Mucosa of stomach (tissue), 1 donor: ENCODE results near the gene MAP7D1.
A peak's percentile ranks its signal among the peaks of the same experiment; 100 is the strongest.

Experiments used
- H3K27me3 ChIP-seq: one replicate; pipeline ENCODE4 v1.7.0; 2013; ENCODE audit warnings: mild to moderate bottlenecking, low read length; ENCODE audit not compliant: control insufficient read depth, insufficient read depth
- H3K36me3 ChIP-seq: one replicate; pipeline ENCODE4 v1.7.0; 2013; ENCODE audit warnings: low read length; ENCODE audit not compliant: control insufficient read depth, insufficient read depth
- H3K4me1 ChIP-seq: one replicate; pipeline ENCODE4 v1.7.0; 2013; ENCODE audit warnings: mild to moderate bottlenecking, low read length; ENCODE audit not compliant: control insufficient read depth, insufficient read depth
- H3K4me3 ChIP-seq: one replicate; pipeline ENCODE4 v1.7.0; 2013; ENCODE audit warnings: low read length
- H3K9ac ChIP-seq: one replicate; pipeline ENCODE4 v1.7.0; 2013; ENCODE audit warnings: mild to moderate bottlenecking, low read length, moderate library complexity
- H3K9me3 ChIP-seq: one replicate; pipeline ENCODE4 v1.7.0; 2013; ENCODE audit warnings: mild to moderate bottlenecking, low read length, moderate library complexity; ENCODE audit not compliant: control insufficient read depth
- donor health status: Pancreatic carcinoma.

MAP7D1 gene

DNA sequence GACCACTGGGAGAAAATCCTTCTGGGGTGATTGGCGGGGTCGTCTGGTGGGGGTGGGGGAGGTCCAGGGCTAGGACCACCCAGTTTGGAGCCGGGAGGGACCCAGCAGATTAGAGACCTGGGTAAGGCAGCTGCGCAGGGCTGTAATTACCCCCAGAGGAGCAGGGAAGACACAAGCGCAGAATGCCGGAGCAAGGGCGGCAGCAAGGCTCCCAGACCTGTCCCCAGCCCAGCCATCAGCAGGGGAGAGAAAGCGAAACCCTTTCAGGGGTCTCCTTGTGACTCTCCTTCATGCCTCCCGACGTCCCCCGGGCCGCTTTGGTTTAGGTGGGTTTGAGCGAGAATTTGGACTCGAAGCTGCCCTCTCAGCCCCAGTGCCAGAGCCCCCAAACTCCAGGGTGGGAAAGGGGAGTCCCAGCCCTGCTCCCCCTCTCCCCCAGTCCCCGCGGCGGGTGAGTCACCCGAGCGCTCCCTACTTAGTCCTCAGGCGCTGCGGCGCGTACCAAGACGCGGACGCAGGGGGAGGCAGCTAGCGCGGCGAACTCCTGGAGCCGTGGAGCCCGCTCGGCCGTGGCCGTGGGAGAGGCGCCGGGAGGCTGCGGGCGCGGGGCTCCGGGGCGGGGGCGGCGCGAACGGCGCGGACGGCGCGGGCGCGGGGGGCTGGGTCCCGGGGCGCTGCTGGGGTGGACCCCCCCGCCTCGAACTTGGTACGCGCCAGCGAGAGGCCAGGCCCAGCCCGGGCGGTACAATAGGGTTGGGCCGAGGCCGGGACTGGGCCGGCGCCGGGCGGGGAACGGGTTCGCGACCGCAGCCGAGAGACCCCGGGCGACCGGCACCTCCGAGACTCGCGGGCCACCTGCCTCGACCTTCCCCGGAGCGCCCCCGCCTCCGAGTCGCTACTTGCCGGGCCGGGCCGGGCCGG, at the start of gene MAP7D1:
Gene MAP7D1, plus strand, starts transcription at position 753 of the 921 bp plus-strand sequence. CDS start 258 bp downstream, outside the sequence.
- Histone ChIP-seq H3K9me3 (no peaks in the 10 kb centered on the region), H3K27me3 (no peaks in the 10 kb centered on the region), H3K36me3 (no peaks in the 10 kb centered on the region), H3K9ac (peak within 1 kb of the TSS; percentile 100), H3K4me3 (peak within 1 kb of the TSS; percentile 91), H3K4me1 (peaks cover 46% of the 10 kb centered on the region)

DNA sequence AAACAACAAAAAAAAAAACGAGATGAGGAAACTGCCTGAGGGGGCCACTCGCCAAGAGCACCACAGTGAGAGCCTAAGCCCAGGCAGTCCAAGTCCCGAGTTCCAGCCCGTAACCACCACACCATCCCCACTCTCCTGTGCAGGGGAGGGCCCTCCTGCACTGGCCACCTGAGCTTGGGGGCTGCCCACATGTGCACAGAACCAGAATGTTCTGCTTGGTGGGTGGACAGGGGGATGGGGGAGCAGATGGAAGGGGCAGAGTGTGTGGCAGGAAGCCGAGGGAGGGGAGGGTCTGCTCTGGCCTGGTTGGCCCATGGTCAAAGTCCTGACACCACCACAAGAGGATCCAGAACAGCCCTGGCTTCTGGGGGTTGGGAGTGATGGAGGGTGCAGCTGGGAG, 49.7 kb upstream of the MAP7D1 start:
- Histone ChIP-seq H3K9me3 (no peaks in the 10 kb centered on the region), H3K27me3 (no peaks in the 10 kb centered on the region), H3K4me3 (no peak overlapping the region), H3K9ac (no peak overlapping the region), H3K36me3 (no peaks in the 10 kb centered on the region), H3K4me1 (no peaks in the 10 kb centered on the region)

DNA sequence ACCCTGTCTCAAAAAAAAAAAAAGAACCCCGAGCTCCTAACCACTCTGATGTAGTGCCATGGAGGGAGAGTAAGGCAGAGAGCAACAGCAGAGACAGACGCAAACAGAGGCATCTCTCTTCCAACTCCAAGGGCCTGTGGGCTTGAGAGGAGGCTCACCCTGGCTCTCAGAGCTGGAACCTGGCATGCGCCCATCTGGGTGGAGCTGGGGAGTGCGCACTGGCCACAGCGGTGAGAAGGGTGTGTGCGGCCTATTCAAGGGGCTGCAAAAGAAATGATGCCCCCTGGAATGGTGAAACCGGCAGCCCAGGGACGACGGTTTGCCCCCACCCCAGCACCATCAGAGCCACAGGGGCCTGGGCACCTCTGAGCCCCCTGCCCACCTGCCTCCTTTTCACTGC, 48.6 kb upstream of the MAP7D1 start:
- Histone ChIP-seq H3K4me1 (no peaks in the 10 kb centered on the region), H3K36me3 (no peaks in the 10 kb centered on the region), H3K9me3 (no peaks in the 10 kb centered on the region), H3K4me3 (no peak overlapping the region), H3K27me3 (no peaks in the 10 kb centered on the region), H3K9ac (no peak overlapping the region)

DNA sequence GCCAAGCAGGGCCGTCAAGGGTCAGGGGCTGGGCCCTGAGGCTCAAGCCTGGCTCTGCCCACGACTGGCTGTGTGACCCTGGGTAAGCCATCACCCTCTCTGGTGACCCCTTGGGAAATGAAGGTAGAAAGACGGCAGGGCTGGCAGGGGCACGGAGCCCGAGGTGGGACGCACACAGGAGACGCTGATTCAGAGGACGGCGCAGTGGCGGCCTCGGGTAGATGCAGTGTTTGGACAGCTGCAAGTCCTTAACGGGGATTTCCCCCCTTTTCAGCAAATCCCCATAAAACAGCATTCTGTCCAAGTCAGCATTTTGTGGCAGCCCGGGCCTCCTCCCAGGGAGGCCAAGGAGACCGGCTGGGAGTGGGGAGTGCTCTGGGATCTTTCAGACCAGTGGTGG, 47.6 kb upstream of the MAP7D1 start:
- no peaks in the 10 kb centered on the region for H3K27me3 ChIP-seq
- H3K9ac ChIP-seq = no peak overlapping the region
- no peaks in the 10 kb centered on the region for H3K36me3 ChIP-seq

DNA sequence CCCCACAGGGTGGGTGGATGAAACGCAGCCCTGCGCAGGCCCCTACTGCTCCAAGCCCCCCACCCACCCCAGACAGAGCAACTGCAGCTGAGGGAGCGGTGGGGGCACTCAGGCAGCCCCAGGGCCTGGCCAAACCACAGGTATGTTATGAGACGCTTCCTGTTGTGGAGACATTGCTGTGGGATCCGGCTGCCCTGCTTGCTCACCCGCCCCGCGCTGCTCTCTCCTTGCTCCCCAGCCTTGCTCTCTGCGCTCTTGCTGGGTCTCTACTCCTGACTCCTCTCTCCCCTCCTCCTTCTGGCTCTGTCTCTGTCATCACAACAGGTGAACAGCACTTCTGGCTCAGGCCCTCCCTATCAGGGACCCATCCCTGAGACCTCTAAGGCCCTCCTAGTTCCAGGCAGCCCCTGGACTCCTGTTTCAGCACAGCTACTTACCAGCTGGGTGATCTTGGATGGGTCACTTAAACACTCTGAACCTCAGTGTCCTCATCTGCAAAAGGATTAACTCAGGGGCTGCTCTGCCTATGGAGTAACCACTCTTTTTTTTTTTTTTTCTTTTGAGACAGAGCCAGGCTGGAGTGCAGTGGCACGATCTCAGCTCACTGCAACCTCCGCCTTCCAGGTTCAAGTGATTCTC, 46.8 kb upstream of the MAP7D1 start:
- Histone ChIP-seq H3K9me3 (no peaks in the 10 kb centered on the region), H3K27me3 (no peaks in the 10 kb centered on the region), H3K4me3 (no peak overlapping the region), H3K9ac (no peak overlapping the region), H3K36me3 (no peaks in the 10 kb centered on the region), H3K4me1 (no peaks in the 10 kb centered on the region)

More for the DNA sequence above, 47.6 kb upstream of the MAP7D1 start:
- Histone ChIP-seq H3K9me3 (no peaks in the 10 kb centered on the region), H3K4me1 (no peaks in the 10 kb centered on the region), H3K4me3 (no peak overlapping the region)

DNA sequence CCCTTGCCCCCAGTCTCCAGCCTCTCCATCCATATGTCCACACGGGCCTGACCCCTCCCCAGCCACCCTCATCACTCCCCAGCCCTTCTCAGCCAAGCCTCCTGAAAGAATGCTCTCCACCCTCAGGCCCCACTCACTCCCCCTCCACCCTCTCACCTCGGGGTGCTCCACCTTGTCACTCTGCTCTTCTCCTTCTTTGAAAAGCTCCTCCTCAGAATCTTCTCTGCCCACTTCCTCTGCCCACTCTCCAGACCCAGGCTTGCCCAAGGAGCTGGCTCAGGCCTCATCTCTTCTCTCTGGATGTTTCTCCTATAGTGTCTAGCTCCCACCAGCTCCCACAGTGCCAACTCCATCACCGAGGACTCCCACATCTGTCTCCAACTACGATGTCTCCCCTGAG, 44.8 kb upstream of the MAP7D1 start:
- Histone ChIP-seq H3K9ac (no peak overlapping the region), H3K4me3 (no peak overlapping the region), H3K36me3 (no peaks in the 10 kb centered on the region), H3K9me3 (no peaks in the 10 kb centered on the region), H3K4me1 (peaks cover 11% of the 10 kb centered on the region), H3K27me3 (no peaks in the 10 kb centered on the region)

DNA sequence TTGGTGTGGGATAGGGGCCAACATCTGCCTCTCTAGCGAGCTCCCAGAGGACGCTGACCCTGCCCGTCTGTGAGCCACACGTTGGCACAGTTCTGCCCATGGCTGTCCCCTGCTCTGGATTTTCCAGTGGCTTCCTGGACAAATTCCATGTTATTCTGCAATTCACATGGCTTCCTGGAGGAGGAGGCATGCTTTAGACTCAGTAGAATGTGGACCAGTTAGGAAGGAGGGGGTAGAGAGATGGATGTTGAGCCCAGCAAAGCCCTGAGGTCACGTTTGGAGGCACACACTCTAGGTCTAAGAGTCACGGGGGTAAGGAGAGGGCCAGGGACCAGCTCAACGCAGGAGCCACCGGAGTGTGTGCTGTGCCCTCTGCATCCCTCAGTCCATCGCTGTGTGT, 43.1 kb upstream of the MAP7D1 start:
- Histone ChIP-seq H3K9ac (no peak overlapping the region), H3K4me3 (no peak overlapping the region), H3K36me3 (no peaks in the 10 kb centered on the region), H3K4me1 (peaks cover 11% of the 10 kb centered on the region), H3K9me3 (no peaks in the 10 kb centered on the region), H3K27me3 (no peaks in the 10 kb centered on the region)

DNA sequence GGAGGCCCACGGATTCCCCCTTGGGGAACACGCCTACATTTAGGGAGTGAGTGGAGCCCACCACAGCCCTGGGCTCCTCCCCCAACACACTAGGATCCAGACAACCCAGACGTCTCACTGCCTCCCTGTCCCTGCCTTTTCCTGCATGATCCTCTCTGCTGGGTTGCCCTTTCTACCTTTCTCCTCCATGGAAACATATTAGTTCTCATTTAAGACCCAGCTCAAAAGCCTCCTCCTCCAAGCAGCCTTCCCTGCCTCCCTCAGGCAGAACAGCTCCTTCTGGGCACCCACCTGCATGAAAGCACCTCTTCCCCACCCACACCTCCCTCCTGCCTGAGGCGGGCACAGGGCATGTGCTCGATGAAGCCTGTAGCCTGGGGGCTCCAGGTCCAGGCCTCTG, 41.6 kb upstream of the MAP7D1 start:
- H3K4me3 ChIP-seq = no peak overlapping the region
- no peaks in the 10 kb centered on the region for H3K9me3 ChIP-seq
- no peaks in the 10 kb centered on the region for H3K36me3 ChIP-seq
- peaks cover 11% of the 10 kb centered on the region for H3K4me1 ChIP-seq
- no peak overlapping the region for H3K9ac ChIP-seq
- H3K27me3 ChIP-seq = no peaks in the 10 kb centered on the region

DNA sequence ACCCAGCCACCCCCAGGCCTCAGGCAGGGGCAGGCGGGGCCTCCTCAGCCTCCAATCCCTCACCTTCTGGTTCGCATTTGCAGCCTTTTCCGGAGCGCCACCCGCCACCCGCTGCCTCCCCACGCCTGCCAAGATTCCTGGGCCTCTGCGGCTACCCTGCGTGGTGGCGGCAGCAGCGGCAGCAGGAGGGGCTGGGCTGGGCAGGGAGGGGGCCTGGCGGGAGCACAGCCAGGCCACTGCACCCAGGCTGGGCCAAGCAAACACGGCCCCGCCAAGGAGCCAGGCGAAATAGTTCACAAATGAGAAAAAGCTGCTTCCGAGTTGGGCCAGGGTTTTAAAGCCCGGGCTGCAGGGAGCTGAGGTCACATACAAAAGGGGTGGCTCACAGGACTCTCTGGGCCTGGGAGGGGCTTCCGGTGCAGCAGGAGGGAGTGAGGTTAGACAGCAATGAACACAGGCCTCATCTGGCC, 40.7 kb upstream of the MAP7D1 start:
- Histone ChIP-seq H3K9ac (peak overlapping the region; percentile 53), H3K36me3 (no peaks in the 10 kb centered on the region), H3K4me3 (no peak overlapping the region), H3K9me3 (no peaks in the 10 kb centered on the region), H3K27me3 (no peaks in the 10 kb centered on the region), H3K4me1 (peaks cover 11% of the 10 kb centered on the region)

DNA sequence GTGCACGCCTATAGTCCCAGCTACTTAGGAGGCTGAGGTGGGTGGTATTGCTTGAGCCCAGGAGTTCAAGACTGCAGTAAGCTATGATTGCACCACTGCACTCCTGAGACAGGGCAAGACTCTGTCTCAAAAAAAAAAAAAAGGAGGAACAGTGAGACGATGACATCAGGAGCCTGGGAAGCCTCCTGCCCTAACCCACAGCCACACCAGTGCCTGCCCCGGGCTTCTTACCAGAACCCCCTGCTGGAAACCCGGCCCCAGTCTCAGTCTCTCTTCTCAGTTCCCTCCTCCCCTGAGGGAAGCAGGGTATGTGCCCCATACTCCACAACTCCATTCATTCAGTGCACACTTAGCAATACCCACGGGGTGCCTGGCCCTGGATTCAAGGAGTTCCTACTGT, 40.0 kb upstream of the MAP7D1 start:
- Histone ChIP-seq H3K4me3 (no peak overlapping the region), H3K9ac (no peak overlapping the region), H3K36me3 (no peaks in the 10 kb centered on the region), H3K27me3 (no peaks in the 10 kb centered on the region), H3K9me3 (no peaks in the 10 kb centered on the region), H3K4me1 (peaks cover 11% of the 10 kb centered on the region)

DNA sequence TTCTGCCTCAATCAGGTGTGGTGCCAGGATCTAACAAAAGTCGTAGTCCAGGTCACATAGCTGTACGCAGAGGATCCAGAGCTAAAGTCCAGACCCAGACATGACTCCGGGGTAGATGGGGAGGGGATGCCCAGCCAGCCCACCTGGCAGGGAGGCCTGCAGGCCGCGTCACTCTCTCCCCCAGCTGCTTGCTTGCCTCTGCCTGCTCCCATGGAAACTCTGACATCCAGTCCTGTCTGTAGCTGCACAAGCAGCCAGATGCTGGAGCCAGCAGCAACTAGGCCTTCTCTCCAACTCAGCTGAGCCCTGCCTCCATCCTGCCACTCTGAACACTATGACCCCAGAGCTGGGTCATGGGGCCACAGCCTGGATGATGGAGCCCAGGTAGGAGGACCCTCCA, 39.1 kb upstream of the MAP7D1 start:
- peaks cover 11% of the 10 kb centered on the region for H3K4me1 ChIP-seq
- H3K4me3 ChIP-seq = no peak overlapping the region
- H3K9ac ChIP-seq = no peak overlapping the region
- no peaks in the 10 kb centered on the region for H3K36me3 ChIP-seq
- no peaks in the 10 kb centered on the region for H3K27me3 ChIP-seq
- H3K9me3 ChIP-seq = no peaks in the 10 kb centered on the region

DNA sequence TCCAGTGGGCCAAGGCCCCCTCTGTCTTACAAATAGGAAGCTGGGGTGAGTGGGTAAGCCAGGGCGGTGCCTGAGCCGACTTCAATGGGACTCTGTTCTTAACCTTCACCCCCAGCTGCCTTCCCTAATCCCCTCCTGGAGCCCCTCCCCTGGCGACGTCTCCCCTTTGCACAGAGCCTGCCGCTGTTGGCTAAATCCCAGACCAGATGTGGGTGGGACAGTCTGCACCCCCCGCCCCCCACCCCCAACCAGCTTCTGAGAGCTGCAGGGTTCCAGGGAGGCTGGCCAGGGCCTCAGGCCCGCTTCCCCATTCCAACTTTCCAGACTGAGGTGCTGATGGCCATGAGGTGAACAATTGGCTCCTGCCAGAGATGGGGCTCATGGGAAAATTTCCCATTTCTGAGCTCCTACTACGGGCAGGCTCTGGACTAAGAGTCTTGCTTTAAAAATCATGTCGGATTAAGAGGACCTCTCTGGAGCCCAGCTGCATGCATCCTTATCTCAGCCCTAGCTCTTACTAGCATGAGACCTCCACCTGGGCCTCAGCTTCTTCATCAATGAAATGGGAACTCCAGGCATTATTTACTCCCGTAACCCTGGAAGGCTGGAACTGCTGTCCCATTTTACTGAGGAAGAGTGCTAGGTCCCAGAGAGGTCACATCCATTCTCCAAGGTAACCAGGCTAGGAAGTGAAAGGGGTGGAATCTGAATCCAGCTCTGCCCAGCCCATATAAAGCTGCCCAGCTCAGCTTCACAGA, 37.3 kb upstream of the MAP7D1 start:
- Histone ChIP-seq H3K27me3 (no peaks in the 10 kb centered on the region), H3K36me3 (no peaks in the 10 kb centered on the region), H3K4me3 (no peak overlapping the region), H3K9me3 (no peaks in the 10 kb centered on the region), H3K9ac (no peak overlapping the region), H3K4me1 (peaks cover 11% of the 10 kb centered on the region)
